NCI-H2227 (cell line): ENCODE data around the gene MED17.

Experiments
- DNase-seq: peaks from one replicate; lab custom pipeline; 2025; ENCODE audit not compliant: unreplicated experiment; lab: John Stamatoyannopoulos, UW

Gene MED17

GRCh38 chr11:93846411-93846810, 62.3 kb downstream of the MED17 start:
- DNase-seq, result no peak

GRCh38 chr11:93849201-93849600, 65.1 kb downstream of the MED17 start:
- DNase-seq, result no peak

DNA sequence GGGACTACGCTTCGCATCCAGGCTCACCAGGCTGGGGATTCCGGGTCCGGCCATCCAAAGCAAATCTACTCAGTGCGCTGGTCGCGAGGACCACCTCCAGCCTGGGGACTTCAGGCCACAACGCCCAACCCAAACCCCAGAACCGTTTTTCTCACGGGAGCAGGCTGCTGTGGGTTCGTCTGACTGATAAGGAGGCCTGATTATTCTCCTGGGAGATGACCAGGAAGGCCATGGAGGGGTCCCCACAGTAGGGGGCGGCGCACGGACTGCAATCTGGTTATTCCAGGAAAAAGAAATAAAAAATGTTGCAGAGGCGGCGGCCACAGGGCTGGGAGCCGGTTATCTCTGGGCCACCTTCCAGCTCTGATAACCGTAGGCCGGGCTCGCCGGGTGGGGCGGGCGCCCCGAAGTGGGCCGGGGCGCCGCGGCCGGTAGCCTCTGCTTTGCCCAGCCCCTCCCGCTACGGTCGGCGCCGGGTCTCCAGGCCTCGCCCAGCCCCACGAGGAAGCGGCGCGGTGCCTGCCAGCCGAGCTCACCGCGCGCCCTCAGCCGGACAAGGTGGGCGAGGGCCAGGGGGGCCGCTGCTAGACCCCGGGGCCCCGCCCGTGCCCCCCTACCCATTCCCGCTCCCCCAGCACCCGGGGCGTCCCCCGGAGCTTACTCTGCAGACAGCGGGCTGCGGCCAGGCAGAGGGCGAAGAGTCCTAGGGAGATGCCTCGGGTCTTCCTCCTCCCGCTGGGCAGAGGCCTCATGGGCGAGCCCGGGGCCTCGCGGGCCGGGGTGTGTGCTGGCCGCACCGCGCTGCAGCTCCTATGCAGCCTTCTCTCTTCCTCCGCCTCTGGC, 65.9 kb downstream of the MED17 start:
- peak; percentile 31 for DNase-seq

- no peak for DNase-seq
These were observed 66.5 kb downstream of the MED17 start, which contains the start of gene VSTM5 for GRCh38 chr11:93850594-93851018. TSS of gene VSTM5 (minus strand) at chr11:93850618. CDS start at chr11:93850502, 116 bp downstream.

GRCh38 chr11:93852242-93852641, 68.2 kb downstream of the MED17 start:
- DNase-seq, result no peak

DNA sequence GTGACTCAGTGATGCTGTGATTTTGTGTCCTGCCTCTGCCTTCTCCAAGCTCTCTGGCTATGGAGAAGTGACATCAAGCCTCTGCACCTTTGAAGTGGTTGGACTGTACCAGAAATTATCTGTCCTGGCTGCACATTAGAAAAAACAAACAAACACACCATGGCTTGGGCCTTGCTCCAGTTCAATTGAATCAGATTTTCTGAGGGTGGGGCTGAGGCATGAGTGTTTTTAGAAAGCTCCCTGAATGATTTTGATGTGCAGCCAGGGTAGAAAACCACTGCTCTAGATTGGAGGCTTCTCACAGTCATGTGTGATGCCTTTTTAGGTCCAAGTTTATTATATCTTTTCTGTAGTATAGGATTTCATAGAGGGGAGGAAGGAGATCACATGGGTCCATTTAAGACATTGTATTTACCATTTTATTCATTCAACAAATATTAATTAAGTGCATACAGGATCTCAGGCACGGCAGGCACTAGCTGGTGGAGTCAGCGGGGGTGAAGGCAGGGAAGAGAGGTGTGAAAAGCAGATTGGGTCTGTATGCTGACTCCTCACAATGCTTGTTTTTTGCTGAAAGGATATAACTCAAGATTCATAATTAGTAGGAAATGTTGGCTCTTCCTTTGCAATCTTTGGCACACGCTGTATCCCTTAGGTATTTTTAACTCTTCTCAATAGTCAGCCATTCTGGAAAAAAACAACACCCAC, 73.5 kb downstream of the MED17 start:
- DNase-seq, result no peak

DNA sequence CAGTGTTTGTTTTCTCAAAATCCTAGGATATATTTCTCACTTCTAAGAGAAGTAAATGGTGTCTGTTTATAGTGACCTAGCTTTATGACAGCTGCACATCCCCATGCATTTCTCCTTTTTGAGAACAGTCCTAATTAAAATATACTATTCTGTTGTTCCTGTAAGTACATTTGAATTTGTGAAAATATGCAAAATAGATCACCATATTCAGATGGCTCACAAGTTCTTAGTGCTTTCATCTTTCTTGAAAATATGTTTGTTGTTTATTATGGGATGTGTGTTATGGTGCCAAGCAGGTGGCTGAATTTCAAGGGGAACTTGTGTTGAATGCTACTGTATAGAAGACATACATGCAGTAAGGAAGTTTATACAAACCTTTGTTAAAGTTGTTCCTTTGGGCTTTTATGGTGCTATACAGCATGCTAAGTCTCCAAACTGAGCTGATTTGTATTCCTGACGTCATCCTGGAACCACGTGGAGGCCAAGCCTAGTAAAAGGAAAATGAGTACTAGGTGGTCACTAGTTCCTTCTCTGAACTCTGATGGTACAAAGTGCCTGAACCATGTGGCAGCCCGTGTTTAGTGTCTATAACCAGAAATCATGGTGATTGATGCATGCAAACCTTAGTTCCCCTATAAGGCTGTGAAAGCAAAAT, 74.2 kb downstream of the MED17 start:
- DNase-seq, result no peak

- DNase-seq, result no peak
These were observed 77.7 kb downstream of the MED17 start for GRCh38 chr11:93861808-93862207.
